Mesodermal cell (in vitro differentiated cells): ENCODE measurements around the gene ADGRD1.

Experiments
- H3K27ac ChIP-seq: 2 replicates; pipeline ENCODE4 v1.7.0; 2013; ENCODE audit warnings: mild to moderate bottlenecking, low read depth, low read length, moderate library complexity; ENCODE audit not compliant: severe bottlenecking
- H3K36me3 ChIP-seq: 2 replicates; pipeline ENCODE4 v1.7.1; 2013; ENCODE audit warnings: mild to moderate bottlenecking, low read length, moderate library complexity; ENCODE audit not compliant: control insufficient read depth, insufficient read depth
- H3K4me1 ChIP-seq: one replicate; pipeline ENCODE4 v1.7.1; 2013; ENCODE audit warnings: mild to moderate bottlenecking, low read length; ENCODE audit not compliant: insufficient read depth, control insufficient read depth, poor library complexity, severe bottlenecking
- H3K4me3 ChIP-seq: 2 replicates; pipeline ENCODE4 v1.7.0; 2013; ENCODE audit warnings: low read length, control low read depth, mild to moderate bottlenecking; ENCODE audit not compliant: insufficient read depth, poor library complexity, severe bottlenecking; ENCODE audit errors: extremely low read depth
- H3K9me3 ChIP-seq: 2 replicates; pipeline ENCODE4 v1.7.1; 2013; ENCODE audit warnings: mild to moderate bottlenecking, low read length, moderate library complexity; ENCODE audit not compliant: control insufficient read depth
- WGBS, 2 experiments: methylation state at CpG; one replicate each; pipeline ENCODE4 v1.1.5; 2013; ENCODE audit warnings: missing lambda C conversion rate in 2 of 2; ENCODE audit not compliant: insufficient coverage in 2 of 2; 5-methylcytosine and 5-hydroxymethylcytosine counted together

ADGRD1 gene

GRCh38 chr12:131007740-131008117, 54.0 kb downstream of the ADGRD1 start:
- 81 to 86% methylated on average over 3 of the region's 3 CpGs for WGBS, 2 experiments
- H3K4me3 ChIP-seq = no peak overlapping the region
- H3K27ac ChIP-seq = no peak overlapping the region
- H3K4me1 ChIP-seq = no peaks in the 10 kb centered on the region
- no peaks in the 10 kb centered on the region for H3K9me3 ChIP-seq
- H3K36me3 ChIP-seq = no peaks in the 10 kb centered on the region

GRCh38 chr12:131008131-131008912, 54.6 kb downstream of the ADGRD1 start:
- H3K9me3 ChIP-seq = no peaks in the 10 kb centered on the region
- no peaks in the 10 kb centered on the region for H3K36me3 ChIP-seq
- no peak overlapping the region for H3K4me3 ChIP-seq
- no peak overlapping the region for H3K27ac ChIP-seq
- WGBS, 2 experiments = 88 to 91% methylated on average over 24 of the region's 26 CpGs
- no peaks in the 10 kb centered on the region for H3K4me1 ChIP-seq

GRCh38 chr12:131008913-131009270, 55.2 kb downstream of the ADGRD1 start:
- Histone ChIP-seq H3K27ac (no peak overlapping the region), H3K36me3 (no peaks in the 10 kb centered on the region), H3K4me1 (no peaks in the 10 kb centered on the region), H3K9me3 (no peaks in the 10 kb centered on the region), H3K4me3 (no peak overlapping the region)
- 94 to 95% methylated on average over 17 of the region's 17 CpGs for WGBS, 2 experiments

GRCh38 chr12:131009595-131010395, 56.1 kb downstream of the ADGRD1 start:
- H3K36me3 ChIP-seq = no peaks in the 10 kb centered on the region
- H3K4me1 ChIP-seq = no peaks in the 10 kb centered on the region
- no peaks in the 10 kb centered on the region for H3K9me3 ChIP-seq
- WGBS, 2 experiments = 90 to 92% methylated on average over 21 of the region's 21 CpGs
- no peak overlapping the region for H3K4me3 ChIP-seq
- no peak overlapping the region for H3K27ac ChIP-seq

- no peaks in the 10 kb centered on the region for H3K9me3 ChIP-seq
- 89 to 92% methylated on average over 12 to 16 of the region's 18 CpGs for WGBS, 2 experiments
- no peaks in the 10 kb centered on the region for H3K4me1 ChIP-seq
- H3K4me3 ChIP-seq = no peak overlapping the region
- H3K27ac ChIP-seq = no peak overlapping the region
- H3K36me3 ChIP-seq = no peaks in the 10 kb centered on the region
Measured at GRCh38 chr12:131010396-131011131, 56.9 kb downstream of the ADGRD1 start.

GRCh38 chr12:131011165-131012079, 57.7 kb downstream of the ADGRD1 start:
- Histone ChIP-seq H3K27ac (no peak overlapping the region), H3K4me3 (no peak overlapping the region), H3K36me3 (no peaks in the 10 kb centered on the region), H3K9me3 (no peaks in the 10 kb centered on the region), H3K4me1 (no peaks in the 10 kb centered on the region)
- WGBS, 2 experiments = 94 to 95% methylated on average over 36 to 38 of the region's 40 CpGs

GRCh38 chr12:131012279-131013069, 58.8 kb downstream of the ADGRD1 start:
- H3K27ac ChIP-seq = no peak overlapping the region

GRCh38 chr12:131013118-131013517, 59.4 kb downstream of the ADGRD1 start:
- Histone ChIP-seq H3K36me3 (no peaks in the 10 kb centered on the region), H3K4me1 (no peaks in the 10 kb centered on the region), H3K4me3 (no peak overlapping the region), H3K27ac (no peak overlapping the region), H3K9me3 (no peaks in the 10 kb centered on the region)
- WGBS, 2 experiments = 92 to 93% methylated on average over 6 of the region's 7 CpGs

More at GRCh38 chr12:131012279-131013069, 58.8 kb downstream of the ADGRD1 start:
- Histone ChIP-seq H3K9me3 (no peaks in the 10 kb centered on the region), H3K36me3 (no peaks in the 10 kb centered on the region), H3K4me3 (no peak overlapping the region), H3K4me1 (no peaks in the 10 kb centered on the region)
- 94 to 95% methylated on average over 18 to 19 of the region's 23 CpGs for WGBS, 2 experiments

- Histone ChIP-seq H3K4me3 (no peak overlapping the region), H3K4me1 (no peaks in the 10 kb centered on the region), H3K27ac (no peak overlapping the region), H3K36me3 (no peaks in the 10 kb centered on the region), H3K9me3 (no peaks in the 10 kb centered on the region)
- 84 to 89% methylated on average over 9 to 13 of the region's 14 CpGs for whole genome bisulfite sequencing, 2 experiments
Measured at GRCh38 chr12:131014343-131014742, 60.6 kb downstream of the ADGRD1 start.
